Calu3 (cell line): Measurements from ENCODE around the gene HTD2. TPM values are rescaled to one million over a fixed set of nuclear protein-coding genes. Genes with fewer than 3 reads are reported as not detected.

Experiments used
- BruUV-seq: library from RNA; stranded (reverse); fragments of 400-500 nt; replicated peaks from 2 replicates; lab custom pipeline; 2021; lab: Mats Ljungman, UMichigan
- CTCF ChIA-PET: fragments of 300-600 bp; sonication (Branson Sonifier 250); formaldehyde crosslinking; loops from one replicate; lab custom pipeline; 2022; ENCODE audit warnings: antibody characterized with exemption; lab: Charles Lee
- DNase-seq: peaks from one replicate; pipeline ENCODE4 v3.0.0; 2022
- H3K27ac Mint-ChIP-seq: one replicate; pipeline ENCODE4 v1.8.0; 2022; ENCODE audit warnings: mixed read lengths; ENCODE audit not compliant: unreplicated experiment
- H3K27me3 Mint-ChIP-seq: one replicate; pipeline ENCODE4 v1.8.0; 2022; ENCODE audit warnings: mixed read lengths; ENCODE audit not compliant: unreplicated experiment
- H3K36me3 Mint-ChIP-seq: one replicate; pipeline ENCODE4 v1.8.0; 2022; ENCODE audit warnings: mild to moderate bottlenecking, moderate library complexity, mixed read lengths; ENCODE audit not compliant: insufficient read depth, unreplicated experiment
- H3K4me1 Mint-ChIP-seq: one replicate; pipeline ENCODE4 v1.8.0; 2022; ENCODE audit warnings: mild to moderate bottlenecking, low read depth, mixed read lengths; ENCODE audit not compliant: unreplicated experiment
- H3K4me3 Mint-ChIP-seq: one replicate; pipeline ENCODE4 v1.8.0; 2022; ENCODE audit warnings: mild to moderate bottlenecking, low read depth, moderate library complexity, mixed read lengths; ENCODE audit not compliant: unreplicated experiment
- H3K9me3 Mint-ChIP-seq: one replicate; pipeline ENCODE4 v1.8.0; 2022; ENCODE audit warnings: low read depth, mixed read lengths; ENCODE audit not compliant: unreplicated experiment
- intact Hi-C: fragments of 100-400 bp; cut with micrococcal nuclease; formaldehyde crosslinking; loops from one replicate; pipeline ENCODE4 v1.10.0; 2022; ENCODE audit not compliant: unreplicated experiment
- total RNA-seq: library from RNA; stranded (reverse); gene quantifications from 2 replicates; pipeline ENCODE4 v1.2.3, GENCODE V29; 2022
- TF ChIP-seq, protein P1 (sequence below): fragments of 200-600 bp; IDR thresholded peaks from one replicate; pipeline ENCODE4 v1.8.0; 2022; ENCODE audit warnings: antibody characterized with exemption; ENCODE audit not compliant: unreplicated experiment

The HTD2 gene
- total RNA-seq, 1 experiment from 2014 or later: 8.5 TPM

GRCh38 chr3:58291671-58292338 lies 14.5 kb upstream of the HTD2 start:
- no peak overlapping the region for H3K27ac Mint-ChIP-seq
- TF ChIP-seq, protein P1, sequence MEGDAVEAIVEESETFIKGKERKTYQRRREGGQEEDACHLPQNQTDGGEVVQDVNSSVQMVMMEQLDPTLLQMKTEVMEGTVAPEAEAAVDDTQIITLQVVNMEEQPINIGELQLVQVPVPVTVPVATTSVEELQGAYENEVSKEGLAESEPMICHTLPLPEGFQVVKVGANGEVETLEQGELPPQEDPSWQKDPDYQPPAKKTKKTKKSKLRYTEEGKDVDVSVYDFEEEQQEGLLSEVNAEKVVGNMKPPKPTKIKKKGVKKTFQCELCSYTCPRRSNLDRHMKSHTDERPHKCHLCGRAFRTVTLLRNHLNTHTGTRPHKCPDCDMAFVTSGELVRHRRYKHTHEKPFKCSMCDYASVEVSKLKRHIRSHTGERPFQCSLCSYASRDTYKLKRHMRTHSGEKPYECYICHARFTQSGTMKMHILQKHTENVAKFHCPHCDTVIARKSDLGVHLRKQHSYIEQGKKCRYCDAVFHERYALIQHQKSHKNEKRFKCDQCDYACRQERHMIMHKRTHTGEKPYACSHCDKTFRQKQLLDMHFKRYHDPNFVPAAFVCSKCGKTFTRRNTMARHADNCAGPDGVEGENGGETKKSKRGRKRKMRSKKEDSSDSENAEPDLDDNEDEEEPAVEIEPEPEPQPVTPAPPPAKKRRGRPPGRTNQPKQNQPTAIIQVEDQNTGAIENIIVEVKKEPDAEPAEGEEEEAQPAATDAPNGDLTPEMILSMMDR: no peak
- DNase-seq: no peak
- no peaks in the 10 kb centered on the region for H3K27me3 Mint-ChIP-seq
- H3K4me3 Mint-ChIP-seq: no peak overlapping the region
- no peaks in the 10 kb centered on the region for H3K36me3 Mint-ChIP-seq
- H3K9me3 Mint-ChIP-seq: no peaks in the 10 kb centered on the region
- no TSS peak for BruUV-seq
- CTCF ChIA-PET: interaction anchor here (1.0 kb wide), 1 partner anchor 14 kb away, joined by 3 read pairs; the partner anchor contains the start of genes HTD2 and RPP14
- no peaks in the 10 kb centered on the region for H3K4me1 Mint-ChIP-seq
- intact Hi-C loops: no loop called here

DNA sequence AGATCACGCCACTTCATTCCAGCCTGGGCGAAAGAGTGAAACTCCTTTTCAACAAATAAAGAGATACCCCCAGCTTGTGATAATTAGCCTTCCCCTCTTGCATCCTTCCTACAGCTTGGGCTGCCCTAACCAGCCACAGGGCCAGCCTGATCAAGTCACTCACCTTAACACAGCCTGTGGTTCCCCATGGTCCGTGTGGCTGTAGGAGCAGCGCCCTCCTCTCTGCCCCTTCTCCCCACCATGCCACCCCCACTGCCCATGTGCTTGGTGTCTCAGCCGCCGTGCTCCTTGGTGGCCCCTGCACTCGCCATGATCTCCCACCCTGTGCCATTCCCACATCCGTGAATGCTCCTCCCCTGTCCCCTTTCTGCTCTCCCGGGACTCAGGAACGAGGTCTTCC lies 13.5 kb upstream of the HTD2 start:
- TF ChIP-seq, protein P1: no peak
- intact Hi-C loops: no loop called here
- H3K9me3 Mint-ChIP-seq: no peaks in the 10 kb centered on the region
- CTCF ChIA-PET: no interaction called here
- no peak overlapping the region for H3K27ac Mint-ChIP-seq
- no peak for DNase-seq
- no peaks in the 10 kb centered on the region for H3K4me1 Mint-ChIP-seq
- no peaks in the 10 kb centered on the region for H3K36me3 Mint-ChIP-seq
- no peaks in the 10 kb centered on the region for H3K27me3 Mint-ChIP-seq
- H3K4me3 Mint-ChIP-seq: no peak overlapping the region
- BruUV-seq: no TSS peak

- Mint-ChIP-seq H3K36me3 (no peaks in the 10 kb centered on the region), H3K9me3 (no peaks in the 10 kb centered on the region), H3K4me3 (no peak overlapping the region), H3K27ac (no peak overlapping the region), H3K27me3 (no peaks in the 10 kb centered on the region), H3K4me1 (no peaks in the 10 kb centered on the region)
- intact Hi-C loops: no loop called here
- CTCF ChIA-PET: interaction anchor here (1.0 kb wide), 1 partner anchor 106 kb away, joined by 4 read pairs; no protein-coding TSS in a partner anchor
- no peak for DNase-seq
- TF ChIP-seq, protein P1: no peak
- BruUV-seq: no TSS peak
These were observed 12.8 kb upstream of the HTD2 start for GRCh38 chr3:58293516-58293915.

DNA sequence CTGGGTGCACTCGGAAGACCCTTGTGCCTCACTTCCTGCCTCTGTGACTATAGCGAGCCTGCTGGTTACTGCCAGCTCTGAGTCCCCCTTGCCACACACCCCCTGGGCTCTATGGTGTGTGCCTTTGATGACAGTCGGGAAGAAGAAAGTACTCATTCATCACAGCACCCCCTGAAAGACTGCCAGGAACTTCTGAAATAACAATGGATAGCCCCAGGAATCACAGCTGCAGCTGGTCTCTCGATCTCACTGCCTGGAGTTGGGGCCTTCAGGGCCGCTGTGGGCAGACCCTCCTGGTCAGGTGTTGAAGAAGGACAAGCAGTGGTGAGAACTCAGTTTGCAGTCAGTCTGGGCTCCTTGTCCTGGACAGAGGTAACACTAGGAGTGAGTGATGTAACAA lies 10.1 kb upstream of the HTD2 start:
- DNase-seq: no peak
- TF ChIP-seq, protein P1: no peak
- BruUV-seq: no TSS peak
- no peak overlapping the region for H3K4me3 Mint-ChIP-seq
- no peaks in the 10 kb centered on the region for H3K9me3 Mint-ChIP-seq
- no peak overlapping the region for H3K27ac Mint-ChIP-seq
- H3K36me3 Mint-ChIP-seq: no peaks in the 10 kb centered on the region
- CTCF ChIA-PET: interaction anchor here (0.7 kb wide), 1 partner anchor 108 kb away, joined by 4 read pairs; no protein-coding TSS in a partner anchor
- no peaks in the 10 kb centered on the region for H3K4me1 Mint-ChIP-seq
- intact Hi-C loops: no loop called here
- peaks cover 5% of the 10 kb centered on the region for H3K27me3 Mint-ChIP-seq
